ENCODE results near the gene EMB. TPM values are rescaled to one million over a fixed set of nuclear protein-coding genes. Genes with fewer than 3 reads are reported as not detected.
A peak's percentile ranks its signal among the peaks of the same experiment; 100 is the strongest.
"Not testable (repeated sequence)": the region's sequence is repeated elsewhere in the genome, so short reads cannot be mapped to it uniquely, and the experiment has no call there.

The EMB gene, protein sequence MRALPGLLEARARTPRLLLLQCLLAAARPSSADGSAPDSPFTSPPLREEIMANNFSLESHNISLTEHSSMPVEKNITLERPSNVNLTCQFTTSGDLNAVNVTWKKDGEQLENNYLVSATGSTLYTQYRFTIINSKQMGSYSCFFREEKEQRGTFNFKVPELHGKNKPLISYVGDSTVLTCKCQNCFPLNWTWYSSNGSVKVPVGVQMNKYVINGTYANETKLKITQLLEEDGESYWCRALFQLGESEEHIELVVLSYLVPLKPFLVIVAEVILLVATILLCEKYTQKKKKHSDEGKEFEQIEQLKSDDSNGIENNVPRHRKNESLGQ
- polyA plus RNA-seq (9.1 and 10.8 TPM in 2 replicates), polyA minus RNA-seq (16.3 and 19.8 TPM in 2 replicates)

DNA sequence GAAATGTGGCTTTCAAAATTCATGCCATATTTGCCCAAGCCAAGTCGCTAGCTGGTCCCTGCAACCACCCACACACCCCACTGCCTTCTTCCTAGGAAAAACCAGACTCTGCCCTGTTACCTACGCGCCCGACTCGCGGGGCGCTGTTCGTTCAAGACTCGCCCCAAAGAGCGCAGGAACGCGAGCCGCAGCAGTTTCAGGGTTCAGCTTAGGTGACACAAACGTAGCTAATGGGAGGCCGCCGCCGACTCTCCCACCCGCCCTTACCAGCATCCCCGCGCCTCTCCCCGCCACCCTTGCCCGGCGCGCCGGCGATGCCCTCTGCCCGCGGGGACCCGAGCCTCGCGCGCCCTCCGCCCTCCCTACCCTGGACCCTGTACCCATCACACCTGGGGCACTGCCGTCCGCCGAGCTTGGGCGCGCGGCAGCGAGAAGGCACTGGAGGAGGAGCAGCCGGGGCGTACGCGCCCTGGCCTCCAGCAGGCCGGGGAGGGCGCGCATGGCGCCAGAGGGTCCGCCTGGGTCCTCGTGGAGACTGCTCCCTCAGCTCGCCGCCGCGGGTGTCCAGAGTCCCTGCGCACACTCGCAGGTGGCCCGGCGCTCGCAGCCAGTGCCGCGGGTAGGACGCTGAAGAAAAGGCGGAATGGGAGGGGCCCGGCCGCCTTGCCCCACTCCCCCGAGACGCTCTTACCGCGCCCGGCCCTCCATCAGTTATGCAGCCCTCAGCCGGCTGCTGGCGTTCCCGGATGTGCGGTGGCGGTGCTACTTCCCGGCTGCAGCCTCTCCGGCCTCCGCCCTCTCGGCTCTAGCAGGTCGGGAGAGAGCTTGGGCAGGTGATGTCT lies at the start of gene EMB:
EMB (minus strand) TSS at position 638 of the 842 bp plus-strand sequence; CDS start at position 501, 137 bp downstream.
- H3K79me2 ChIP-seq (replicated peaks; ENCODE audit: insufficient read depth, low read length), result no peaks in the 10 kb centered on the region
- H3K4me3 ChIP-seq (ENCODE audit: low read length), result peak within 1 kb of the TSS; percentile 85
- H4K20me1 ChIP-seq (ENCODE audit: insufficient read depth), result no peaks in the 10 kb centered on the region
- H3K27me3 ChIP-seq (ENCODE audit: insufficient read depth, low read depth, low read length), result no peaks in the 10 kb centered on the region
- peak within 1 kb of the TSS; percentile 44 for H3K27ac ChIP-seq (ENCODE audit: low read length)
- H2AFZ ChIP-seq (ENCODE audit: low read depth, low read length), result peak within 1 kb of the TSS; percentile 83
- no peaks in the 10 kb centered on the region for H3K9me3 ChIP-seq (ENCODE audit: low read length)
- TF ChIP-seq SMC3 (conservative IDR thresholded peaks at IDR 0.05; ENCODE audit: poor library complexity), result no peak
- TF ChIP-seq POLR2AphosphoS5 (IDR thresholded peaks at IDR 0.05), result peak; percentile 43
- TF ChIP-seq EP300 (conservative IDR thresholded peaks at IDR 0.05; ENCODE audit: poor library complexity, severe bottlenecking), result peak; percentile 13
- peak; percentile 50 for TF ChIP-seq MXI1 (conservative IDR thresholded peaks at IDR 0.05; ENCODE audit: poor library complexity, severe bottlenecking)
- TF ChIP-seq, protein P1, sequence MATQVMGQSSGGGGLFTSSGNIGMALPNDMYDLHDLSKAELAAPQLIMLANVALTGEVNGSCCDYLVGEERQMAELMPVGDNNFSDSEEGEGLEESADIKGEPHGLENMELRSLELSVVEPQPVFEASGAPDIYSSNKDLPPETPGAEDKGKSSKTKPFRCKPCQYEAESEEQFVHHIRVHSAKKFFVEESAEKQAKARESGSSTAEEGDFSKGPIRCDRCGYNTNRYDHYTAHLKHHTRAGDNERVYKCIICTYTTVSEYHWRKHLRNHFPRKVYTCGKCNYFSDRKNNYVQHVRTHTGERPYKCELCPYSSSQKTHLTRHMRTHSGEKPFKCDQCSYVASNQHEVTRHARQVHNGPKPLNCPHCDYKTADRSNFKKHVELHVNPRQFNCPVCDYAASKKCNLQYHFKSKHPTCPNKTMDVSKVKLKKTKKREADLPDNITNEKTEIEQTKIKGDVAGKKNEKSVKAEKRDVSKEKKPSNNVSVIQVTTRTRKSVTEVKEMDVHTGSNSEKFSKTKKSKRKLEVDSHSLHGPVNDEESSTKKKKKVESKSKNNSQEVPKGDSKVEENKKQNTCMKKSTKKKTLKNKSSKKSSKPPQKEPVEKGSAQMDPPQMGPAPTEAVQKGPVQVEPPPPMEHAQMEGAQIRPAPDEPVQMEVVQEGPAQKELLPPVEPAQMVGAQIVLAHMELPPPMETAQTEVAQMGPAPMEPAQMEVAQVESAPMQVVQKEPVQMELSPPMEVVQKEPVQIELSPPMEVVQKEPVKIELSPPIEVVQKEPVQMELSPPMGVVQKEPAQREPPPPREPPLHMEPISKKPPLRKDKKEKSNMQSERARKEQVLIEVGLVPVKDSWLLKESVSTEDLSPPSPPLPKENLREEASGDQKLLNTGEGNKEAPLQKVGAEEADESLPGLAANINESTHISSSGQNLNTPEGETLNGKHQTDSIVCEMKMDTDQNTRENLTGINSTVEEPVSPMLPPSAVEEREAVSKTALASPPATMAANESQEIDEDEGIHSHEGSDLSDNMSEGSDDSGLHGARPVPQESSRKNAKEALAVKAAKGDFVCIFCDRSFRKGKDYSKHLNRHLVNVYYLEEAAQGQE (IDR thresholded peaks at IDR 0.05; ENCODE audit: borderline replicate concordance), result no peak
- TF ChIP-seq, protein P2, sequence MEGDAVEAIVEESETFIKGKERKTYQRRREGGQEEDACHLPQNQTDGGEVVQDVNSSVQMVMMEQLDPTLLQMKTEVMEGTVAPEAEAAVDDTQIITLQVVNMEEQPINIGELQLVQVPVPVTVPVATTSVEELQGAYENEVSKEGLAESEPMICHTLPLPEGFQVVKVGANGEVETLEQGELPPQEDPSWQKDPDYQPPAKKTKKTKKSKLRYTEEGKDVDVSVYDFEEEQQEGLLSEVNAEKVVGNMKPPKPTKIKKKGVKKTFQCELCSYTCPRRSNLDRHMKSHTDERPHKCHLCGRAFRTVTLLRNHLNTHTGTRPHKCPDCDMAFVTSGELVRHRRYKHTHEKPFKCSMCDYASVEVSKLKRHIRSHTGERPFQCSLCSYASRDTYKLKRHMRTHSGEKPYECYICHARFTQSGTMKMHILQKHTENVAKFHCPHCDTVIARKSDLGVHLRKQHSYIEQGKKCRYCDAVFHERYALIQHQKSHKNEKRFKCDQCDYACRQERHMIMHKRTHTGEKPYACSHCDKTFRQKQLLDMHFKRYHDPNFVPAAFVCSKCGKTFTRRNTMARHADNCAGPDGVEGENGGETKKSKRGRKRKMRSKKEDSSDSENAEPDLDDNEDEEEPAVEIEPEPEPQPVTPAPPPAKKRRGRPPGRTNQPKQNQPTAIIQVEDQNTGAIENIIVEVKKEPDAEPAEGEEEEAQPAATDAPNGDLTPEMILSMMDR (IDR thresholded peaks at IDR 0.05; ENCODE audit: poor library complexity, severe bottlenecking), result peak; percentile 65
- TF ChIP-seq RAD21 (conservative IDR thresholded peaks at IDR 0.05), result no peak
- no peaks in the 10 kb centered on the region for H3K9me2 ChIP-seq (ENCODE audit: insufficient read depth, low read length)
- H3K4me2 ChIP-seq (ENCODE audit: low read length), result peak within 1 kb of the TSS; percentile 68
- H3K9ac ChIP-seq (ENCODE audit: low read length), result peak within 1 kb of the TSS; percentile 78
- H3K36me3 ChIP-seq (ENCODE audit: insufficient read depth, low read length), result no peaks in the 10 kb centered on the region
- no peaks in the 10 kb centered on the region for H3F3A ChIP-seq (ENCODE audit: insufficient read depth, low read length, poor library complexity, severe bottlenecking)

DNA sequence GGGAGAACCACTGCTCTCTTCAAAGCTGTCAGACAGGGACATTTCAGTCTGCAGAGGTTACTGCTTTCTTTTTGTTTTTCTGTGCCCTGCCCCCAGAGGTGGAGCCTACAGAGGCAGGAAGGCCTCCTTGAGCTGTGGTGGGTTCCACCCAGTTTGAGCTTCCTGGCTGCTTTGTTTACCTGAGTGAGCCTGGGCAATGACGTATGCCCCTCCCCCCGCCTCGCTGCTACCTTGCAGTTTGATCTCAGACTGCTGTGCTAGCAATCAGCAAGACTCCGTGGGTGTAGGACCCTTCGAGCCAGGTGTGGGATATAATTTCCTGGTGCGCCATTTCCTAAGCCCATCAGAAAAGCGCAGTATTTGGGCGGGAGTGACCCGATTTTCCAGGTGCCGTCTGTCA lies 48.4 kb upstream of the EMB start:
- H4K20me1 ChIP-seq (ENCODE audit: insufficient read depth); H3K9me2 ChIP-seq (ENCODE audit: insufficient read depth, low read length); H3K4me2 ChIP-seq (ENCODE audit: low read length); H2AFZ ChIP-seq (ENCODE audit: low read depth, low read length); H3K9ac ChIP-seq (ENCODE audit: low read length); H3F3A ChIP-seq (ENCODE audit: insufficient read depth, low read length, poor library complexity, severe bottlenecking); H3K36me3 ChIP-seq (ENCODE audit: insufficient read depth, low read length); H3K27ac ChIP-seq (ENCODE audit: low read length); H3K79me2 ChIP-seq (replicated peaks; ENCODE audit: insufficient read depth, low read length); H3K9me3 ChIP-seq (ENCODE audit: low read length); H3K4me3 ChIP-seq (ENCODE audit: low read length); H3K27me3 ChIP-seq (ENCODE audit: insufficient read depth, low read depth, low read length): not testable (repeated sequence)

DNA sequence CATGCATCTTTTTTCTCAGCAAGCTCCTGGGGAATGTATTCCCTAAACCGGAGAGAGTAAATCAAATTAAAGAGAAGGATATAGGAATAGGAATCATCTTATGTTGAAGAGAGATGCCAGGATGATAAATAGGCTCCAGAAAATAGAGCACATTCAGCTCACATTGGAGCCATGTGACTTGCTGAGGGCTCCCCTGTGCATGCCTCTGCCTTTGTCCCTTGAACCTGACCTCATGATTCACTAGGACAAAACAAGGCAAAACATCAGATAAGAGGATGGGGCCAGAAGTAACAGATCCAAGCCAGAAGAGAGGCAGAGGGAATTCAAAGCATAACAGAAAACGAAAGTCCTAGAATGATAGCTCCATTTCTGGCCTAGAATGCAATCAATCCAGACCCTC lies 37.7 kb upstream of the EMB start:
- not testable (repeated sequence) for H2AFZ ChIP-seq (ENCODE audit: low read depth, low read length); H3F3A ChIP-seq (ENCODE audit: insufficient read depth, low read length, poor library complexity, severe bottlenecking); H3K9ac ChIP-seq (ENCODE audit: low read length); H3K4me2 ChIP-seq (ENCODE audit: low read length); H3K36me3 ChIP-seq (ENCODE audit: insufficient read depth, low read length); H3K27me3 ChIP-seq (ENCODE audit: insufficient read depth, low read depth, low read length); H3K27ac ChIP-seq (ENCODE audit: low read length); H3K9me2 ChIP-seq (ENCODE audit: insufficient read depth, low read length); H3K79me2 ChIP-seq (replicated peaks; ENCODE audit: insufficient read depth, low read length); H3K9me3 ChIP-seq (ENCODE audit: low read length); H4K20me1 ChIP-seq (ENCODE audit: insufficient read depth); H3K4me3 ChIP-seq (ENCODE audit: low read length)

Measured in neural cell (in vitro differentiated cells).